H9 (cell line): ENCODE measurements around the gene PCDHGC3. TPM values are rescaled to one million over a fixed set of nuclear protein-coding genes. Genes with fewer than 3 reads are reported as not detected.

Experiments
- DNase-seq: peaks from one replicate; pipeline ENCODE4 v3.0.0-alpha.2; 2017
- H2AFZ ChIP-seq: one replicate; pipeline ENCODE4 v1.6.1; 2013; ENCODE audit warnings: mild to moderate bottlenecking, low read length, control low read depth, moderate library complexity
- H2AK5ac ChIP-seq: 2 replicates; pipeline ENCODE4 v1.6.1; 2013; ENCODE audit warnings: low read length, control low read depth, mixed read lengths; ENCODE audit not compliant: insufficient read length
- H2BK120ac ChIP-seq: one replicate; pipeline ENCODE4 v1.6.1; 2013; ENCODE audit warnings: low read depth, mild to moderate bottlenecking, low read length, control low read depth, inconsistent platforms; ENCODE audit not compliant: poor library complexity, severe bottlenecking
- H2BK12ac ChIP-seq: 2 replicates; pipeline ENCODE4 v1.6.1; 2013; ENCODE audit warnings: low read length, control low read depth, mixed read lengths, low read depth; ENCODE audit not compliant: insufficient read length
- H2BK15ac ChIP-seq: 2 replicates; pipeline ENCODE4 v1.6.1; 2013; ENCODE audit warnings: low read depth, low read length, control low read depth
- H2BK20ac ChIP-seq: one replicate; pipeline ENCODE4 v1.6.1; 2013; ENCODE audit warnings: low read depth, mild to moderate bottlenecking, low read length, control low read depth, inconsistent platforms; ENCODE audit not compliant: poor library complexity, severe bottlenecking
- H2BK5ac ChIP-seq: 2 replicates; pipeline ENCODE4 v1.6.1; 2013; ENCODE audit warnings: low read length, control low read depth, mixed read lengths; ENCODE audit not compliant: insufficient read length
- H3K14ac ChIP-seq: 2 replicates; pipeline ENCODE4 v1.6.1; 2013; ENCODE audit warnings: low read length, control low read depth; ENCODE audit not compliant: insufficient read depth
- H3K18ac ChIP-seq: 2 replicates; pipeline ENCODE4 v1.6.1; 2013; ENCODE audit warnings: low read depth, mild to moderate bottlenecking, mixed read lengths, low read length, control low read depth; ENCODE audit not compliant: insufficient read length
- H3K23ac ChIP-seq: 2 replicates; pipeline ENCODE4 v1.6.1; 2013; ENCODE audit warnings: low read length, control low read depth, mixed read lengths, low read depth; ENCODE audit not compliant: insufficient read length
- H3K23me2 ChIP-seq: 2 replicates; pipeline ENCODE4 v1.6.1; 2013; ENCODE audit warnings: low read depth, mild to moderate bottlenecking, mixed read lengths, low read length, control low read depth; ENCODE audit not compliant: insufficient read length, poor library complexity, severe bottlenecking
- H3K27ac ChIP-seq: 2 replicates; pipeline ENCODE4 v1.5.1; 2013; ENCODE audit warnings: low read length, control low read depth, mixed read lengths, low read depth; ENCODE audit not compliant: insufficient read length
- H3K27me3 ChIP-seq: 2 replicates; pipeline ENCODE4 v1.6.1; 2013; ENCODE audit warnings: low read length, control low read depth, inconsistent platforms; ENCODE audit not compliant: insufficient read depth
- H3K4ac ChIP-seq: 2 replicates; pipeline ENCODE4 v1.6.1; 2013; ENCODE audit warnings: low read depth, mild to moderate bottlenecking, control low read depth, inconsistent platforms, low read length, moderate library complexity
- H3K4me1 ChIP-seq: 2 replicates; pipeline ENCODE4 v1.6.1; 2013; ENCODE audit warnings: low read length, control low read depth, inconsistent platforms; ENCODE audit not compliant: insufficient read depth
- H3K4me2 ChIP-seq: 2 replicates; pipeline ENCODE4 v1.6.1; 2013; ENCODE audit warnings: low read length, control low read depth, mixed read lengths; ENCODE audit not compliant: insufficient read length, insufficient read depth
- H3K56ac ChIP-seq: 2 replicates; pipeline ENCODE4 v1.6.1; 2013; ENCODE audit warnings: low read depth, mild to moderate bottlenecking, mixed read lengths, low read length, control low read depth; ENCODE audit not compliant: insufficient read length
- H3K79me1 ChIP-seq: 2 replicates; pipeline ENCODE4 v1.6.1; 2013; ENCODE audit warnings: low read depth, mild to moderate bottlenecking, moderate library complexity, low read length, control low read depth, inconsistent platforms; ENCODE audit not compliant: insufficient read depth, poor library complexity, severe bottlenecking
- H3K79me2 ChIP-seq: 2 replicates; pipeline ENCODE4 v1.6.1; 2013; ENCODE audit warnings: low read length, control low read depth, inconsistent platforms; ENCODE audit not compliant: insufficient read depth
- H3K9ac ChIP-seq: 2 replicates; pipeline ENCODE4 v1.6.1; 2013; ENCODE audit warnings: low read length, control low read depth, mixed read lengths; ENCODE audit not compliant: insufficient read length; ENCODE audit errors: extremely low read depth
- H3K9me3 ChIP-seq: one replicate; pipeline ENCODE4 v1.6.1; 2013; ENCODE audit warnings: low read depth, low read length, inconsistent platforms; ENCODE audit not compliant: control insufficient read depth
- H3T11ph ChIP-seq: one replicate; pipeline ENCODE4 v1.6.1; 2013; ENCODE audit warnings: mild to moderate bottlenecking, low read length, control low read depth, inconsistent platforms
- H4K20me1 ChIP-seq: one replicate; pipeline ENCODE4 v1.6.1; 2013; ENCODE audit not compliant: control insufficient read depth, insufficient read length, insufficient read depth
- H4K5ac ChIP-seq: 2 replicates; pipeline ENCODE4 v1.6.1; 2013; ENCODE audit warnings: low read depth, mild to moderate bottlenecking, mixed read lengths, low read length, control low read depth; ENCODE audit not compliant: insufficient read length
- H4K8ac ChIP-seq: replicated peaks from 2 replicates; pipeline ENCODE4 v1.6.1; 2013; ENCODE audit warnings: low read length, control low read depth, mixed read lengths, low read depth; ENCODE audit not compliant: insufficient read length
- H4K91ac ChIP-seq: 2 replicates; pipeline ENCODE4 v1.6.1; 2013; ENCODE audit warnings: low read depth, mild to moderate bottlenecking, moderate library complexity, mixed read lengths, low read length, control low read depth; ENCODE audit not compliant: insufficient read length
- H3K27ac Mint-ChIP-seq, 3 experiments: 2 replicates in 2 of 3; 3 replicates in 1 of 3; pipeline ENCODE4 v1.8.0; 2020 to 2021; ENCODE audit warnings: mixed read lengths in 3 of 3, mild to moderate bottlenecking in 1 of 3, moderate library complexity in 1 of 3
- H3K27me3 Mint-ChIP-seq: 2 replicates; pipeline ENCODE4 v1.8.0; 2021; ENCODE audit warnings: low read depth, mild to moderate bottlenecking, moderate library complexity, mixed read lengths
- H3K36me3 Mint-ChIP-seq, 3 experiments: 2 replicates in 2 of 3; 3 replicates in 1 of 3; pipeline ENCODE4 v1.8.0; 2020 to 2021; ENCODE audit warnings: low read depth in 3 of 3, mixed read lengths in 3 of 3; ENCODE audit not compliant: insufficient read depth in 1 of 3
- H3K4me1 Mint-ChIP-seq, 2 experiments: 2 replicates each; pipeline ENCODE4 v1.8.0; 2020; ENCODE audit warnings: mixed read lengths in 2 of 2
- H3K4me3 Mint-ChIP-seq, 2 experiments: 2 replicates in 1 of 2; 3 replicates in 1 of 2; pipeline ENCODE4 v1.8.0; 2020 to 2021; ENCODE audit warnings: mild to moderate bottlenecking in 2 of 2, mixed read lengths in 2 of 2, moderate library complexity in 1 of 2
- H3K9me3 Mint-ChIP-seq, 2 experiments: 2 replicates in 1 of 2; 3 replicates in 1 of 2; pipeline ENCODE4 v1.8.0; 2020; ENCODE audit warnings: mild to moderate bottlenecking in 2 of 2, mixed read lengths in 2 of 2, moderate library complexity in 1 of 2
- CTCF ChIP-seq: fragments of 200-600 bp; sonication (generic); conservative IDR thresholded peaks from 3 replicates; pipeline ENCODE4 v1.8.0; 2021; ENCODE audit warnings: antibody characterized with exemption, mild to moderate bottlenecking
- WGBS: extraction: QIAGEN DNeasy Blood & Tissue Kit; methylation state at CpG from one replicate; pipeline ENCODE4 v1.1.7; 2013; ENCODE audit warnings: missing lambda C conversion rate, low lambda C conversion rate, mixed read lengths; ENCODE audit not compliant: insufficient read length; ENCODE audit errors: extremely low coverage; 5-methylcytosine and 5-hydroxymethylcytosine counted together
- total RNA-seq: library from RNA; stranded (reverse); gene quantifications from 2 replicates; pipeline ENCODE4 v1.2.1, GENCODE V29; 2021

Gene PCDHGC3
- total RNA-seq, 1 experiment from 2014 or later, result 19.8 TPM

- no peak for DNase-seq
- H2BK20ac ChIP-seq, result no peak overlapping the region
- no peaks in the 10 kb centered on the region for H3K79me1 ChIP-seq
- H4K8ac ChIP-seq, result no peak overlapping the region
- no peak overlapping the region for H3K23ac ChIP-seq
- H2AFZ ChIP-seq, result no peak overlapping the region
- H3K79me2 ChIP-seq, result no peaks in the 10 kb centered on the region
- no peak overlapping the region for H3K14ac ChIP-seq
- H2BK15ac ChIP-seq, result no peak overlapping the region
- H4K5ac ChIP-seq, result no peak overlapping the region
- H3K9ac ChIP-seq, result no peak overlapping the region
- peaks cover 5 to 9% of the 10 kb centered on the region in 2 experiments; a peak in 3 of 4 replicates for H3K4me1 Mint-ChIP-seq
- TF ChIP-seq CTCF, result no peak
- peaks cover 5 to 13% (median 10%) of the 10 kb centered on the region in 3 experiments; a peak in 6 of 7 replicates for H3K36me3 Mint-ChIP-seq
- peaks cover 11 to 14% of the 10 kb centered on the region in 2 experiments; a peak in 3 of 5 replicates for H3K9me3 Mint-ChIP-seq
- no peak overlapping the region for H3K4ac ChIP-seq
- no peak overlapping the region for H2BK5ac ChIP-seq
- no peak overlapping the region for H3K4me2 ChIP-seq
- H4K91ac ChIP-seq, result no peak overlapping the region
- H3K27ac ChIP-seq, result no peak overlapping the region
- no peaks in the 10 kb centered on the region for H3K9me3 ChIP-seq
- no peak overlapping the region for H3K27ac Mint-ChIP-seq
- no peak overlapping the region for H2BK12ac ChIP-seq
- H3K56ac ChIP-seq, result no peak overlapping the region
- H3K27me3 Mint-ChIP-seq, result no peaks in the 10 kb centered on the region
- H3K4me1 ChIP-seq, result peaks cover 2% of the 10 kb centered on the region; the same call in 1 of the 2 replicates
- no peak overlapping the region for H3K18ac ChIP-seq
- H3K4me3 Mint-ChIP-seq, result no peak overlapping the region
- H3T11ph ChIP-seq, result no peak overlapping the region
- H3K27me3 ChIP-seq, result no peaks in the 10 kb centered on the region
- WGBS, result no CpG with 5 or more reads among the region's 9 CpGs
- H2BK120ac ChIP-seq, result no peak overlapping the region
- no peaks in the 10 kb centered on the region for H4K20me1 ChIP-seq
- no peaks in the 10 kb centered on the region for H3K23me2 ChIP-seq
- no peak overlapping the region for H2AK5ac ChIP-seq
Observed at GRCh38 chr5:141440341-141440740, 35.4 kb upstream of the PCDHGC3 start.
